Skin of body (tissue), 2 donors: ENCODE data around the gene FRMD1. TPM values are rescaled to one million over a fixed set of nuclear protein-coding genes. Genes with fewer than 3 reads are reported as not detected.
A peak's percentile ranks its signal among the peaks of the same experiment; 100 is the strongest.

Source experiments
- DNase-seq: peaks from one replicate; lab custom pipeline; 2025; lab: John Stamatoyannopoulos, UW
- total RNA-seq: library from RNA; depleted of rRNA; stranded (reverse); fragments of >200 nt; gene quantifications from one replicate; pipeline ENCODE4 v1.2.3, GENCODE V29; 2014

The FRMD1 gene
- total RNA-seq, 1 donor from 2014 or later, result 0.20 TPM

- no peak for DNase-seq
Observed at GRCh38 chr6:168111911-168112310, 32.9 kb upstream of the FRMD1 start.

GRCh38 chr6:168110437-168110836, 31.4 kb upstream of the FRMD1 start:
- DNase-seq, result no peak

GRCh38 chr6:168109171-168109570, 30.2 kb upstream of the FRMD1 start:
- no peak for DNase-seq

GRCh38 chr6:168107191-168107983, 28.4 kb upstream of the FRMD1 start:
- no peak for DNase-seq

GRCh38 chr6:168106633-168107005, 27.6 kb upstream of the FRMD1 start:
- DNase-seq, result peak; percentile 71

DNA sequence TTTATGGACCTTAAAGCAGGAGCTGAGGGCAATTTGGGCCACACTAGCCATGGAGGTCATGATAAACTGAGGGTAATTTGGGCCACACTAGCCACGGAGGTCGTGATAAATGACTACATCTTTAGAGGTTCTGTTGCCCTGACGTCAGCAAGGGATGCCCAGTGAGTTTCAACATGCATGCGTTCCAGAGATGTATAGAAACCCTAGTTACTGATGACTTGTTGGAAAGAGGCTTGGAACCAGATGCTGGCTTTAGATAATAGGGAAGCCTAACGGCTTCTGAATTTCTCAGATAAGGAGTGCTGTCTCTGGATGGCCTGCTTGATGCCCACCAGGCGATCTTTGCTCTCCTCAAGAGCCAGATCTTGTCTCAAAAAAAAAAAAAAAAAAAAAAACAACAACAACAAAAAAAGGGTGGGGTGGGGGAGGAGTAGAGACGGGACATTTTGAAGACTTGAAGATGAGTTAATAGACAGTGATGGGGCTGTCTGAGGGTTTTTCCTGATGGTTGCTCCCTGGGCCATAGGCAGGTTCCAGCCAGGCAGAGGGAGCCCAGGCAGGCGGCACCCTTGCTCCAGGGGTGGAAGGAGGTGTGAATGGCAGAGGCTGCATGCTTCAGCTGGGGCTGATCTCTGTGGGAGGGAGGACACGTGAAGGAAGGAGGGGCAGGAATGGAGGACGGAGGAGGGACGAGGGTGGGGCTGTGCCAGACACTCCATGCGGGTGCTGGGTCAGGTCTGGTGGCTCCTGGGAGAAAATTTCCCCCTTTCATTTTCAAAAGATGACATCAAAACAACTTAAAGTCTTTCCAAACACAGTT, 27.0 kb upstream of the FRMD1 start:
- no peak for DNase-seq

- no peak for DNase-seq
Observed at GRCh38 chr6:168104636-168105035, 25.6 kb upstream of the FRMD1 start.

GRCh38 chr6:168103050-168103830, 24.2 kb upstream of the FRMD1 start:
- no peak for DNase-seq

GRCh38 chr6:168102315-168102985, 23.4 kb upstream of the FRMD1 start:
- peak; percentile 19 for DNase-seq

DNA sequence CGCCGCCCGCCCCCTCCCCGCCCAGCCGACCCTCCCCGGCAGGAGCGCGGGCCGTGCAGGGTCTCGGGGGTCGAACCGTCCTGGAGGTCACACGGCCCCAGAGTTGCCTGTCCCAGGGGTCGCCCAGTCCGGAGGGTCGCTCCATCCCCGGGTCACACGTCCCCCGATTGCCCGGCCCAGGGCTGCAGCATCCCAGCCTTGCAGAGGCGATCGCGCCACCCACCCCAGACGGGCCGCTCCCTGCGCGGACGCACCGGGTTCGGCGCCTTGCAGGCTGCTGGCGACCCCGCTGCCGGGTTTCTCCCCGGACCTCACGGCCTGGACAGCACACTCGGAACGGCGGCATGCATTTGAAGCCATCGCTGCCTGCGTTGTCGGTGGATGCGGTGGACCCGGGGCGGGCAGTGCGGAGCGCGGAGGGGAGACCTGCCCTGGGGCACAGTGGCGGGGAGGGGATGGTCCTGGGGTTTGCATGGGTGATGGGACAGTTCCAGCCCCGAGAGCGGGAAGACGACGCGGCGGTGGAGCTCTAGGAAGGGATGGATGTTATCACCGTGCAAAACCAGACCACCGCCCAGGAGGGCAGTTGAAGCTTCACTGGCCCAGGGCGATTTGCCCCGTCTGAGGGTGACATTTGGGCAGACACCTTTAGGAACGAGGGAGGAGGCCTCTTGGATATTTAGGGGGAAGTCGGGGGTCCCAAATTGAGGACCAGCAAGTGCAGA, 22.7 kb upstream of the FRMD1 start:
- DNase-seq, result no peak

- no peak for DNase-seq
Observed at GRCh38 chr6:168100803-168101589, 22.0 kb upstream of the FRMD1 start.

- no peak for DNase-seq
Observed at GRCh38 chr6:168100011-168100802, 21.2 kb upstream of the FRMD1 start.

GRCh38 chr6:168099201-168100010, 20.4 kb upstream of the FRMD1 start:
- no peak for DNase-seq

- DNase-seq, result no peak
Observed at GRCh38 chr6:168098431-168098861, 19.4 kb upstream of the FRMD1 start.

DNA sequence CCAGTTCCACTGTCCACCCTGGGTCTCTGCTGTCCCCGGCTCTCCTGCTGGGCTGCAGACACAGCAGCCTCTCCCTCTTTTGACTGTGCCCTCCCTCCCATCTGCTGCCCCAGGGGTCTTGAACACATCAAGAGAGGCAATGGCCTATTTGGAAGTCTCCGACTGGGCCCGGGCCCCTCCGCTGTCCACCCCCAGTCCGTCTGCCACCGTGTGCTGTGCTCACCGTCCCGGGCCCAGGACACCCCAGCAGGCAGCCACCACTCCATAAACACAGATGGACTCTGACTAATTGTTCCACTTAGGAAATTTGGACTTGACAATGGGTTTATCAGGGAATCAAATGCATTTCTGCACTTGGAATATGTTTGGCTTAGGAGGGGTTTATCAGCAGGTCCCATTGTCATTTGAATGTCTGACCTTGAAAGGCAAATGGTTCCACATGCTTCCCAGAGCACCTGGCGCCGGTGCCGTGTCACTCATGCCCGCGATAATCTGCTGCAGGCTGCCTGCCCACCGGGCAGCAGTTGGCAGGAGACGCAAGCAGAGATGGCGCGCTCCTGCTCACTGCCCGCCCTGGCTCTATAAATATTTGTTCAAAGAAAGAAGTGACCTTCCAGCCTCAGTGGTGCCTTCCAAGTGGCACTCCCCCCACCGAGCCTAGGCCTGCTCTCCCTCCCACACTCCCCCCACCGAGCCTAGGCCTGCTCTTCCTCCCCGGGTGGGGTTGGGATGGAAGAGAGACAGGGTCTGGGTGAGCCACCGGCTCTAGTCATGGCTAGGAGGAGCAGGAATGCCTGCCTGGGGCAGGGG, 18.8 kb upstream of the FRMD1 start:
- no peak for DNase-seq

DNA sequence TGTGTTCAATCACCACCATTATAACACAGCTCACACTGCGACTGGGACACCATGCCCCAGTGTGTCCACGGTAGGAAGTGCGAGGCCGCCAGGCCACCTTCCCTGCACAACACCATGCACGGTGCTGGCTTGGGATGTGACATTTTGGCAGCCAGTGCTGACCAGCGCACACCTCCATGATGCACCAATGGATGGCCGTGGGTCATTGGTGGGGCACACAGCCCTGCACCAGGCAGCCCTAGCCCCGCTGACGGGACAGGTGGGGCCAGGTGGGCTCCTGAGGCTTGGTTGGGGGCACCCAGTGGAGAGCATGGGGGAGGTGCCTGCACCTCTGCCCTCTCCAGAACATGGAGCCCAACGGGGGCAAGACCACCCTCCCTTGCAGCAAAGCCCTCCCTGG, 18.2 kb upstream of the FRMD1 start:
- DNase-seq, result no peak

DNA sequence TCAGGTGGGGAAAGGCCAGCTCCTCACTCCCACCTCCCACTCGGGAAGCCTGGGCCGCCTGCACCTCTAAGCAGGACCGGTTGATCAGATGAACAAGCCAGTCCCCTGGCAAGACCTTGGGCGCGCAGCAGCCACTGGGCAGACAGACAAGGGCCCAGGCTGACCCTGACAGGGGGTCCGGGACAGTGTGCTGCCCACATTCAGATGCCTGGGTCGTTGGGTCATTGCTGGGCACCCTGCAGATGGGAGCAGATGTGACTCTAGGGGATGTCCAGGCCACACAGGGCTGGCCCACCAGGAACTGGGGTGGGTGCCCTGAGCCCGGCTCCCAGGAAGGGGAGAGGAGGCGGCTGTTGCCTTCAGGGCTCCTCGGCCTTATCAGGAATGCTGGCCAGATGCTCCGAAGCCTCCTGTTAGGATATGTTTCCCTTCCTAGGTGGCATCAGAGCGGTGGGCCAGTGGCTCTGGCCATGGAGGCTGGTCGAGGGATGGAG, 17.3 kb upstream of the FRMD1 start:
- no peak for DNase-seq
